ENCODE results near the gene AGPAT1. TPM values are rescaled to one million over a fixed set of nuclear protein-coding genes. Genes with fewer than 3 reads are reported as not detected.

Gene AGPAT1
- total and polyA plus RNA-seq, 2 of the 8 experiments (the other 6 are each of a cell fraction or from before 2014, with no cell fraction given): 96.0 to 222 TPM

DNA sequence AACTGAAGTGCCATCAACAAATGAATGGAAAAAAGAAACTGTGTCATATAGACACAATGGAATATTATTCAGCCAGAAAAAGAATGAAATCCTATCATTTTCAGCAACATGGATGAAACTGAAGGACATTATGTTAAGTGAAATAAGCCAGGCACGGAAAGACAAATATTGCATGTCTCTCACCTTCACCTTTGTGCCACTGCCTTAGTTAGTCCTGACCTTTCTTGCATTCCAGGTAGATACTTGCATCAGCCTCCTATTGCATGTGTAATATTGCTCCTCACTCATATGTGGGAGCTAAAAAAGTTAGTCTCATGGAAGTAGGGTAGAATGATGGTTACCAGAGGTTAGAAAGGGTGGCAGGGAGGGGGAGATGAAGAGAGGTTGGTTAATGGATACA lies 33.1 kb upstream of the AGPAT1 start:
- Histone ChIP-seq H3K4me3 (ENCODE audit: extremely low read depth in 1 of 4, insufficient read depth in 2 of 4, low read depth in 3 of 4, low read length in 4 of 4) (no peak overlapping the region), H3K9ac (replicated peaks in 1 of 4; ENCODE audit: extremely low read depth in 1 of 4, low read depth in 3 of 4, low read length in 3 of 4) (no peak overlapping the region), H4K20me1 (replicated peaks in 1 of 2; ENCODE audit: control insufficient read depth in 1 of 2, insufficient read depth in 2 of 2, low read length in 2 of 2) (no peaks in the 10 kb centered on the region), H2BK120ac (replicated peaks; ENCODE audit: low read depth, low read length) (no peak overlapping the region), H3K4me2 (ENCODE audit: insufficient read depth in 1 of 2, low read depth in 2 of 2, low read length in 2 of 2) (no peak overlapping the region), H4K91ac (replicated peaks; ENCODE audit: insufficient read length, low read length) (no peak overlapping the region), H2BK12ac (ENCODE audit: low read depth, low read length) (no peak overlapping the region), H2AFZ (ENCODE audit: low read length) (no peak overlapping the region), H2BK5ac (ENCODE audit: low read depth, low read length) (no peak overlapping the region), H3K18ac (ENCODE audit: extremely low read depth, low read length) (no peak overlapping the region), H3K27ac (ENCODE audit: low read depth, low read length) (no peak overlapping the region), H3K23me2 (ENCODE audit: low read depth, low read length) (no peaks in the 10 kb centered on the region), H2AK5ac (ENCODE audit: low read depth, low read length) (no peak overlapping the region), H3K4ac (replicated peaks; ENCODE audit: insufficient read length, low read depth, low read length) (no peak overlapping the region), H3K56ac (replicated peaks; ENCODE audit: insufficient read length, low read depth, low read length) (no peak overlapping the region), H2BK15ac (ENCODE audit: low read length) (no peak overlapping the region), H3K36me3 (ENCODE audit: control insufficient read depth in 2 of 4, insufficient read depth in 4 of 4, low read length in 3 of 4) (no peaks in the 10 kb centered on the region), H3K23ac (ENCODE audit: insufficient read length) (no peak overlapping the region), H3K14ac (ENCODE audit: insufficient read length) (no peak overlapping the region), H4K5ac (ENCODE audit: insufficient read length, low read depth, low read length) (no peak overlapping the region), H3K4me1 (replicated peaks in 1 of 4; ENCODE audit: control insufficient read depth in 3 of 4, insufficient read depth in 4 of 4, low read length in 3 of 4) (no peaks in the 10 kb centered on the region), H3K27me3 (replicated peaks in 1 of 4; ENCODE audit: control insufficient read depth in 3 of 4, extremely low read depth in 1 of 4, insufficient read depth in 3 of 4, low read length in 3 of 4) (no peaks in the 10 kb centered on the region), H3K9me3 (ENCODE audit: insufficient read depth in 2 of 2, low read depth in 1 of 2, low read length in 1 of 2) (no peaks in the 10 kb centered on the region), H4K8ac (ENCODE audit: extremely low read depth, insufficient read depth, low read length) (no peak overlapping the region), H2BK20ac (ENCODE audit: low read length) (no peak overlapping the region), H3K79me1 (ENCODE audit: low read depth, low read length) (no peaks in the 10 kb centered on the region; the same call in 1 of the 2 replicates), H3K79me2 (ENCODE audit: control insufficient read depth in 1 of 2, insufficient read depth in 2 of 2, low read length in 2 of 2) (no peaks in the 10 kb centered on the region)
- FAIRE-seq (no peak), DNase-seq (ENCODE audit: low read depth in 1 of 2, low spot score in 2 of 2) (no peak)
- no peak for TF ChIP-seq SUZ12 (IDR thresholded peaks at IDR 0.05; ENCODE audit: low read length)
- no peak for TF ChIP-seq RBBP5 (IDR thresholded peaks at IDR 0.05; ENCODE audit: borderline replicate concordance, low read depth, low read length)
- TF ChIP-seq BACH1 (IDR thresholded peaks at IDR 0.05; ENCODE audit: low read length): no peak
- TF ChIP-seq RNF2 (IDR thresholded peaks at IDR 0.05; ENCODE audit: borderline replicate concordance, low read depth, low read length, missing control alignments, poor library complexity, severe bottlenecking): no peak
- no peak for TF ChIP-seq BCL11A (IDR thresholded peaks at IDR 0.05; ENCODE audit: low read depth in 2 of 2, low read length in 2 of 2)
- no peak for TF ChIP-seq JUND (IDR thresholded peaks at IDR 0.05; ENCODE audit: low read length)
- no peak for TF ChIP-seq POLR2AphosphoS5 (IDR thresholded peaks at IDR 0.05; ENCODE audit: low read depth, low read length)
- no peak for TF ChIP-seq ZNF274 (IDR thresholded peaks at IDR 0.05; ENCODE audit: borderline replicate concordance, extremely low read depth, low read length)
- TF ChIP-seq TAF7 (optimal IDR thresholded peaks at IDR 0.05; ENCODE audit: borderline replicate concordance, low read depth, low read length): no peak
- TF ChIP-seq HDAC2 (IDR thresholded peaks at IDR 0.05; ENCODE audit: borderline replicate concordance in 1 of 2, low read depth in 2 of 2, low read length in 2 of 2): no peak
- no peak for TF ChIP-seq CEBPB (IDR thresholded peaks at IDR 0.05; ENCODE audit: low read depth, low read length)
- TF ChIP-seq, protein P1, sequence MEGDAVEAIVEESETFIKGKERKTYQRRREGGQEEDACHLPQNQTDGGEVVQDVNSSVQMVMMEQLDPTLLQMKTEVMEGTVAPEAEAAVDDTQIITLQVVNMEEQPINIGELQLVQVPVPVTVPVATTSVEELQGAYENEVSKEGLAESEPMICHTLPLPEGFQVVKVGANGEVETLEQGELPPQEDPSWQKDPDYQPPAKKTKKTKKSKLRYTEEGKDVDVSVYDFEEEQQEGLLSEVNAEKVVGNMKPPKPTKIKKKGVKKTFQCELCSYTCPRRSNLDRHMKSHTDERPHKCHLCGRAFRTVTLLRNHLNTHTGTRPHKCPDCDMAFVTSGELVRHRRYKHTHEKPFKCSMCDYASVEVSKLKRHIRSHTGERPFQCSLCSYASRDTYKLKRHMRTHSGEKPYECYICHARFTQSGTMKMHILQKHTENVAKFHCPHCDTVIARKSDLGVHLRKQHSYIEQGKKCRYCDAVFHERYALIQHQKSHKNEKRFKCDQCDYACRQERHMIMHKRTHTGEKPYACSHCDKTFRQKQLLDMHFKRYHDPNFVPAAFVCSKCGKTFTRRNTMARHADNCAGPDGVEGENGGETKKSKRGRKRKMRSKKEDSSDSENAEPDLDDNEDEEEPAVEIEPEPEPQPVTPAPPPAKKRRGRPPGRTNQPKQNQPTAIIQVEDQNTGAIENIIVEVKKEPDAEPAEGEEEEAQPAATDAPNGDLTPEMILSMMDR (IDR thresholded peaks at IDR 0.05; ENCODE audit: control extremely low read depth in 1 of 3, insufficient read depth in 1 of 3, low read depth in 1 of 3, low read length in 3 of 3): no peak
- 96% methylated on average over 1 of the region's 1 CpG; no CpG with 5 or more reads in 1 of the 2 experiments for WGBS, 2 experiments (ENCODE audit: extremely low coverage in 1 of 2, insufficient coverage in 1 of 2, insufficient read length in 1 of 2, insufficient replicate concordance in 2 of 2, low coverage in 1 of 2, low lambda C conversion rate in 2 of 2, missing lambda C conversion rate in 1 of 2)
- ChIA-PET POLR2A (ENCODE audit: partially characterized antibody) (no interaction called here), CTCF (ENCODE audit: partially characterized antibody) (no interaction called here)
